Putamen (tissue), 1 donor: Measurements from ENCODE around the gene TM9SF2.

Source experiments
- DNase-seq: peaks from one replicate; pipeline ENCODE4 v3.0.0-alpha.2; 2016; ENCODE audit warnings: low spot score

The TM9SF2 gene

GRCh38 chr13:99577934-99578917 is 77.0 kb downstream of the TM9SF2 start:
- DNase-seq: no peak

DNA sequence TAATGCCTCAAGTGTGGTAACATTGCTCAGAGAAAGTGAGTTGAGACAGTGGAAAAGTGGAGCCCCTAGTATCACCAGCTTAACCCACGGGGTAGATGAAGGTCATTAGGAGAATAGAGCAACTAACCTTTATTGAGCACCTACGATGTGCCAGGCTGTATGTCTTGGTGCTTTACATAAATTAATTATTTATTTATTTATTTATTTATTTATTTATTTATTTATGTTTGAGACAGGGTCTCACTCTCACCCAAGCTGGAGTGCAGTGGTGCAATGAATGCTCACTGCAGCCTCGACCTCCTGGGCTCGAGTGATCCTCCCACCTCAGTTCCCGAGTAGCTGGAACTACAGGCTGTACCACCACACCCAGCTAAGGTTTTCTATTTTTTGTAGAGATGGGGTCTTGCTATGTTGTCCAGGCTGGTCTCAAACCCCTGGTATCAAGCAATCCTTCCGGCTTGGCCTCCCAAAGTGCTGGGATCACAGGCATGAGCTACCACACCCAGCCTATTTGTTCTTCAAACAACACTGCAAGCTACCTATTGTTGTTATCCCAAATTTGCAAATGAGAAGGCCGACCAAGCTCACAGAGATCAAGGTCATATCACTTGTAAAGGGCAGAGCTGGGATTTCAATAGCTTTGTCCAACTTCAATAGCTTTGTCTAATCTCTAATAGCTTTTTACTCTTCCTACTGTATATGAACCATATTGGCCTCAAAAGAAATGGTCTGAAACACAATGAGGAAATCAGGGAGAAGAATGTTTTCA is 79.4 kb downstream of the TM9SF2 start:
- no peak for DNase-seq

- no peak for DNase-seq
These were observed 81.2 kb downstream of the TM9SF2 start for GRCh38 chr13:99582511-99582910.

DNA sequence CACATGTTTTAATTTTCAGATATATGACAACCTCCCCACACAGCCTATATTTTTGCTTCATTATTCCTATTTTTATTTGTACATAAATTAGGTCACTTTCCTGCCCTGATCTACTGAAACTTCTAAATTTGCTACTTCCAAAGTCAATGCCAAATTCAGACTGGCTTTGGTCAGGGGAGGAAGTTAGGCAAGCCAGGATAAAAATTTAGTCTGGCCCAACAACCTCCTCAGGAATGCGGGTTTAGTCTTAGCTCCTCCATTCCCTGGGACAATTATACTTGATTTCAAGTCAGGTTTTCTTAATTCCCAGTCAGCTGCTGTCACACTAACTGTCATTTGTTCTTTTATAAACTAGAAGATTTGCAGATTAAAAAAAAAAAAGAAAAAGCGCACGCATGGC is 84.3 kb downstream of the TM9SF2 start:
- no peak for DNase-seq

DNA sequence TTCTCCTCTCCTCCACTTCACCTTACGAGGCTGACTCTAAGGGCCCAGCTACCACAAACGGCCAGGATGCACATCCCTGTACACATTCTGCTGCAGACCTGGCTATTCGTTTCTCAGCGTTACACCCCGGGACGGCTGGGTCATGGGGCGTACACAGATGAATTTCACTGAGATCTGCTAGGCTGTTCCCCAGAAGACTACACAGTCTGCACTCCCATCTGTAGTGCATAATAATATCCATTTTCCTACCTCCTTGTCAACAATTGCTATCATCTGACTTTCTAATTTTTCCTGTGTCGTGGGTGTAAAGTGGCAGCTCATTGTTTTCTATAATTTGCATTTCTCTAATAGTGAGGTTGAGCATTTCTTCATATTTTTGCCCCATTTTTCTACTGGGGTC is 85.7 kb downstream of the TM9SF2 start:
- DNase-seq: no peak

- DNase-seq: no peak
These were observed 86.8 kb downstream of the TM9SF2 start for GRCh38 chr13:99587893-99588606.

- no peak for DNase-seq
These were observed 88.3 kb downstream of the TM9SF2 start for GRCh38 chr13:99589575-99589974.

GRCh38 chr13:99590519-99591011 is 89.3 kb downstream of the TM9SF2 start:
- DNase-seq: no peak

GRCh38 chr13:99596180-99596579 is 94.9 kb downstream of the TM9SF2 start:
- no peak for DNase-seq

DNA sequence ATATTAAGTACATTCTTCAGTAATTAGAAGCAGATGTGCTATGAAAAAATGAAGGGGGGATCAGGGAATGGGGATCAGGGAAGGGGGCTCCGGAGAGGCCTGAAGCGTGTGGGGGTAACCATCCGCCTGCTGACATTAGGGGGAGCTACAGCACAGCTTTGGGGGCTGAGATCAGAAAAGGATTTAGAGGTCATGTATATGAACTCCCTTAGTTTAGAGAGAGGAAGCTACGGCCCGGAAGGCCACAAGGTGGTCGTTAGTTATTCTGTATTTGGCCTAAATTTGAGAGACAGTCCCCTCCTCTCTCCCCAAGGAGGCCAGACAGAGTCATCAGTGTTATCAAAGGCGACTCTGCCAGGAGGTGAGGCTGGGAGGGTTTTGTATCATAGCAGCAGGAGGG is 99.0 kb downstream of the TM9SF2 start:
- DNase-seq: no peak

GRCh38 chr13:99601535-99601934 is 100.3 kb downstream of the TM9SF2 start:
- no peak for DNase-seq

DNA sequence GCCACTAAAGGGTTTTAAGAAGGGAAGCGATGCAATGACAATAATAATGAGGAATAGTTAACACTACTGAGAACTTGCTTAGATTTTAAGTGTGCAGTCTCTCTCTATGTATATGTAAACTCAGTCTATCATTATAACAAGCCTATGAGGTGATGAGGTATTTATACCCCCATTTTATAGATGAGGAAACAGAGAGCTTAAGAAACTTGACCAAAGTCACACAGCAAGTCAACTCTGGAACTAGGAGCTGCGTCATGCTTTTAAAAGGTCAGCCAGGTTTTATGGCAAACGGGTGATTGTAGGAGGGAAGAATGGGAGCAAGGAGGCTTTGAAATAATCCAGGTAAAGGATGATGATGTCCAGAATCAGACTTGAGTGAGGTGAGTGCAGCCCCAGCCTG is 103.4 kb downstream of the TM9SF2 start:
- DNase-seq: no peak

DNA sequence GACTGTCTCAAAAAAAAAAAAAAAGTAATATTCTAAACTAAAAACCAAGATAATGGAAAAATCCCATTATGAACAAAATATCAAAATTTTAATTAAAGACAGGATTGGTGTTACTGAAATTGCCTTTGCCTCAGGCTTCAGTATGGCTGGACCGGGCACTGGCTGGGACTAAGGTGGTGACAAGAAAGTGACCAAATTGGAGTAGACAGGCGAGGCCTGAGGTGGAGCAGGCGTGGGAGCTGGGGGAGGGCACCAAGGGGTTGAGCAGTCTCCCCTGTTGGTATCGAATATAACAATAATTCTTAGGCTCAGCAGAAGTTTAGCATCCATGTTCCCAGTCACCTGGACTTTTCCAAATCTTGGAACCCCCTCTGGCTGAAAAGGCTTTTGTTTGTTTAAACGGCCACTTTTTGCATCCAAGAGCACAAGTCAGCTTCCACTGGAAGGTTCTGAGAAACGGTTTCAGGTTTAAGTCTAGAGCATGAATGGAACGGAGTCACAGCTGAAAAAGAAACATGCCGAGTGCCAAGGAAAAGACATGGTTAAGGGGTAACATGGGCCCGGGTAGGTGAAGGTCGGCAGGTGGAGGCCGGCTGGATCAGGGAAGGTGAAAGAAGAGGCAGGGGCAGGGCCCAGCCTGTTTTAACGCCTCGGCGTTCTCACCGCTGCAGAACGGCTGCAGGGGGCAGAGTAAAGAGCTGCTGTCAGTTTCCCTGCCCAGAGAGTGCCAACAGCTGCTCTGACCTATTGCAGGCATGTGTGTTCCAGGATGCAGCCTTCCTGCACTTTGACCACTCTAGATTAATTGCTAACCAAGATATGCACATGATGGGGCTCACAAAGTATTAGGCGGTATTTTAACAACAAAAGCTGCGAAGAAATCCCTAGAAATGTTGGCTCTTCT is 104.4 kb downstream of the TM9SF2 start:
- DNase-seq: peak; percentile 27

- peak; percentile 87 for DNase-seq
These were observed 105.2 kb downstream of the TM9SF2 start, which contains the start of gene CLYBL for GRCh38 chr13:99606324-99607066. TSS of gene CLYBL (plus strand) at chr13:99606690.

GRCh38 chr13:99608345-99608744 is 107.1 kb downstream of the TM9SF2 start:
- no peak for DNase-seq

- no peak for DNase-seq
These were observed 109.5 kb downstream of the TM9SF2 start for GRCh38 chr13:99610702-99611289.
